ENCODE data around the gene FBXL15.

The FBXL15 gene

DNA sequence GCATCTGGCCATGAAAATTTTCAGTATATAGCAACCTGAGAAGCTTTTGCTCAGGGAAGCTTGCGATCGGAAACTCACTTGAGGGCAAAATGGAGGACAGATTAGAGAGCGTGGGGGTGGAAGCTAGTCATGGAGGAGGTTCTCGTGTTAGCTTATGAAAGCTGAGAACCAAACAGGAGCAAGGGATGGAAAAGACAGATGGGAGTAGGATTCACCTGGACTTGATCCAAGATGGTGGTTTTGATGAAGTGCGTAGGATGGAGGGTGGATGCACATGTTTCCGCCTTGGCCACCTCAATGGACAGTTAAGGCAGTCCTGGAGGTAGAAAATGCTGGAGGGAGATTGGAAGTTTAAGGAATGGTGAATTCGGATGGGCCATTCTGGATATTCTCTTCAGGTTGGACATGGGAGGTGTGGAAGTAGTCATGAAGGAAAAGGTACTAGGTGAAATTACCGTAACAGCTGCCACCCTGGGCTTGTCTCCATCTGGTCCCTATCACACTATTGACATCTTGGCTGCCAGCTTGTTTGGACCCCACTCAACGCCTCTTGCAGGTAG is 37.0 kb downstream of the FBXL15 start:
- DNase-seq (ENCODE audit: low read depth), result no peak

DNA sequence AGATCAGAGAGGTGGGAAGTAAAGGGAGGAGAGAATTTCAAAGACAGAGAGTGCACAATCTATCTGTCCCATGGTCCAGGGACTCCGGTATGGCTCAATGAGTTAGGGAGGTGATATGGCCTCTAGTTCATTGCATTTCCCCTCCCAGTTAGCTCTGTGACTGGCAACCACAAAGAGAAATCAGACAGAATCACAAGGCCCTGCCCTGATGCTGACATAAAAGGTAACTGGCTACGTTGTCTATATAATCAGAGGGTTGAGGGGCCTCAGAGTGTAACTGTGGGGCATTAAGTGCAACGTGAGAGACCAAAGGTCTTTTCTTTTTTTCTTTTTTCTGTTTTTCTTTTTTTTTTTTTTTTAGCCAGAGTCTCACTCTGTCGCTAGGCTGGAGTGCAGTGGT is 38.0 kb downstream of the FBXL15 start:
- DNase-seq (ENCODE audit: low read depth), result no peak

DNA sequence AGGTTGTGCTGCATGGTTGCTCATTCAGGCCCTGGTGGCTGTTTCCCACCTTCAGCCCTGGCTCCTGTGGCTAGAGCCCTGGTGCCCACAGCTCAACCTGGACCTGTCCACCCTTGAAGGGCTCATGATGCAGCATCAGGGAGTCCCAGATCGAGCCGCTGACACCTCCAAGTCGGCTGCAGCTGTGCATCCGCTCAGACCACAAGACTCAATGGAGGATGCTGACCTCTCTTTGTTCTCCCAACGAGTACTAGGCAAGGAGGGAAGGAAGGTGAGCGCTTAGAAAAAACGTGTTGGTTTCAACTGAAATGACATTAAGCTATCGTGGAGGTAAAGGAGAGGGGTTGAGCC is 40.2 kb downstream of the FBXL15 start:
- DNase-seq (ENCODE audit: low read depth), result no peak

DNA sequence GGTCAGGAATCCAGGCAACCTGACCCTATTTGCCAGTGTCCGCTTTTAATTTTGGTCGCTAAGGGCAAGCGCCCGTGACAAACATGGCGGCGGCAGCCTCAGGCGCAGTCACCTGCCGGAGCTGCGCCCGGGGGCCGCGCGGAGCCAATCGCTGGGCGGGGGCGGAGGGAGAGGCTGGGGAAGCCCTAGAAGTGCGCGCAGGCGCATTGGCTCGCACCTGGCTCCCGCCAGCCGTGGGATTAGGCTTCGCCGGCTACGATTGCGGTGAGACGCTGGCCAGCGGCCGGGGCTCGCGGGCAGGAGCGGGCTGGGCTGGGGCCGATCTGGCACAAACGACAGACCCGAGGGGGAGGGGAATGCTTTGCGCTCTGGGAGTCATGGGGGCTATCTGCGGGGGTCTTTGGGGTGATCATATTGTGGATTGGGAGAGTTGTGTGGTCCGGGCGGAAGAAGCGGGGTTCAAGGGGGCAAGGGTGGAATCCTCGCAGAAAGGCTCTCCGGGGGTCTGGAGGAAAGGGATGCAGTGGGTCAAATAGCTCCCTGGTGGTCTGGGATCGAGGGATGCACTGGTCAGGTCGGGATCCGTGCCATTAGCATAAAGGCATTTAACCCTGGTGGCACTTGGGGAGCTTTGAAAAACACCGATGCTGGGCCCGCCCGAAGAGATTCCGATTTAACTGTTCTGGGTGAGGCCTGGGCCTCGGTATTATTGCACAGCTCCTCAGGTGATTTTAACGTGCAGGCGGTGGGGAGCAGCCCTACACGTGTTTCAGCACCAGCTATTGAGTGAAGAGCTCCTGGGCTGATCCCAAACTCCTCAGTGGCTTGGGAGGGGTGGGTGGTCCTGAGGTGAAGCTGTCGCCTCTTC is 40.8 kb downstream of the FBXL15 start:
- DNase-seq (ENCODE audit: low read depth), result peak; percentile 83

DNA sequence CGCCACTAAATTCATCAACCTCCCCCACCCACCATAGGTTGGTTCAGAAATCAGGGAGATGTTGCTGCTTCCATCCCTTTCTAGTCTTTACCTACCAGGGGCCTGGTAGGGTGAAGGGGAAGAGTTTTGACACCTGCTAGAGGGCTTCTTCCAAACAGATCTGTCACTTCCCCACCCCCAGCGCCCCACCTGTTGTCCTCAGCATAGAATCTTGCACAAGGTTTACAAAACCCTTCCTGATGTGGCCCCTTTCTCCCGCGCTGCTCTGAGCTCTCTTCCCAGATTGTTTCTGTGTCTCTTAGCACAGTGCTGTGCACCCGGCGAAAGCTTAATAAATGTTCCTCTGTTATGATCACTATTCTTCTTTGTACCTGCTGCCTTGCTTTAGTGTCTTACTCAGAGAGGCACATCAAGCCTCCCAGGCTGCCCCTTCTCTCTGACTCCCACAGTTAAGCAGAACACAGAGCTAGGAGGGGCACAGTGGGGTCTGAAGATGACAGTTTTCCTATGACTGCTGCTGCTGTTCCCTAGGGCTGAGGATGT is 41.9 kb downstream of the FBXL15 start:
- no peak for DNase-seq (ENCODE audit: low read depth)

DNA sequence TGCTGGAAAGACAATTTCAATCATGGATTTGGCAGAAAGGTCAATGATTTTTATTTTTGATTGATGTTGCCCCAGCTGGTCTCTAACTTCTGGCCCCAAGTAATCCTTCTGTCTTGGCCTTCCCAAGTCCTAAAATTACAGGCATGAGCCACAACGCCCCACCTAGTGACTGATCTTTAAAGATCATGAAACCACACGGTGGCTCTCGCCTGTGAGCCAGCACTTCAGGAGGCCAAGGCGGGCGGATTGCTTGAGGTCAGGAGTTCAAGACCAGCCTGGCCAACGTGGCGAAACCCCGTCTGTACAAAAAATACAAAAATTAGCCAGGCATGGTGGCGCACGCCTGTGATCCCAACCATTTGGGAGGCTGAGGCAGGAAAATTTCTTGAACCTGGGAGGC is 43.3 kb downstream of the FBXL15 start:
- DNase-seq (ENCODE audit: low read depth), result no peak

DNA sequence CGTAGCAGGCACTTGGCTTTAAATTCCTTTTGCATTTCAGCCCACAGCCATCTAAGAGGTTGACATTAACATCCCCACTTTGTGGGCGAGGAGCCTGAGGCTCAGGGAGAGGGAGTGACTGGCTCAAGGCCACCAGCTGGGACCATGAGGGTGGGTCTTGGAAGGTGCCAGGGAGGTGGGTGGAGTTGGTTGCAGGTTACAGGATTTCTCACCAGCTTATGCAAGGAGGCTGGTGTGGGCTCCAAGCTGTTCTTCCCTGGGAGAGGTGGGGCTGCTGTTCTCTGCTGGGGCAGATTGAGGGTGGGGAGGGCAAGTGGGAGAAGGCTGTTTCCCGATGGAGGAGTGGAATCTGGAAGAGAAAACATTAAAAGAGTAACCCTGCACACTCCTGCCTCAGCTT is 44.8 kb downstream of the FBXL15 start:
- no peak for DNase-seq (ENCODE audit: low read depth)

DNA sequence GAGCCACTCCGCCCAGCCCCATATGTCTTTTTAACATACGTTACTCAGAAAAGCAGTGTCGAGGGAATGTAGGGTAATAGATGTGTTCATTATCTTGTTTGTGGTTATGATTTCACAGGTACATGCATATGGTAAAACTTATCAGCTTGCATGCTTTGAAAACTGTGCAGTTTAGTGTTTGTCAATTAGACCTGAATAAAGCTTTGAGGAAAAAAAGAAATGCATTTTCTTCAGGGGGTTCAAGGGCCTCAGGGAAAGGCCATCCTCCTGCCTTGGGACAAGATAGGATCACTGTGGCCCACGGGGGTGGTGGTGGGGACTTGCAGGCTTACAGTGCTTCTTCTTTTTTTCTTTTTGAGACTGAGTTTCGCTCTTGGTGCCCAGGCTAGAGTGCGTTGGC is 46.7 kb downstream of the FBXL15 start:
- DNase-seq (ENCODE audit: low read depth), result no peak

DNA sequence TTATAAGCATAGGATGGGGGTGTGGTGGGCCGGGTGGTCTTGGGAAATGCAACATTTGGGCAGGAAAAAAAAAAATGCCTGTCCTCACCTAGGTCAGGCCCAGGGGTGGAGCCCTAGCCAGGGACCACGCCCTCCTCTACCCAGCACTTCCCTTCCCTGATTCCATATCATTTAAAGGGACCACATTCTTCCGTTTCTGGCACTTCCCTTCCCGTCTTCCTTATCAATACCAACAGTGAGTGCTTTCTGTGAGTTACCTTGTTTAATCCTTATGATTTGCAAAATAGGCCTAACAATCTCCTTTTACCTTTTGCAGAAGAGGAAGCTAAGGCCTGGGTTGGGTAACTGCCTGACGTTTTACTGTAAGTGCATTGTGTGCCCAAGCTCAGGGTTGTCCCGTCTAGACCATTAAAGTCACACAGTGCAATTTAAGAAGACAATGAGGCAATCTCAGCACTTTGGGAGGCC is 47.4 kb downstream of the FBXL15 start:
- no peak for DNase-seq (ENCODE audit: low read depth)

DNA sequence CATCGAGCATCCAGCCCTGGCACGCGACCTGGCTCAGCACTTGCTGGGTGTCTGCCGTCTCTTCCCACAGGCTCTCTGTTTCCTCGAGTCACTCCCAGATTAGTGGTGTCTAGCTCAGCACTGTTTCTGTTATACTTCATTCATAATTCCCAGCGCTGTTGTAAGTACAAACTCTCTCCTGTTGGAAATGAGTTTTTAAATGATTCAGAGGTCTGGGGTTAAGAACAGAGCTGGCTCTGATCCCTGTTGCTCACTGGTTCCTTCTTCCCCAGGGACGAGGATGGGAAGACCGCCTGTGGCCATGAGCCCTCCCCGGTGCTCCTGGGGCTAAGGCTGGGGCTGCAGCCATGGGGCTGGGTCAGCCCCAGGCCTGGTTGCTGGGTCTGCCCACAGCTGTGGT is 48.0 kb downstream of the FBXL15 start:
- no peak for DNase-seq (ENCODE audit: low read depth)

DNA sequence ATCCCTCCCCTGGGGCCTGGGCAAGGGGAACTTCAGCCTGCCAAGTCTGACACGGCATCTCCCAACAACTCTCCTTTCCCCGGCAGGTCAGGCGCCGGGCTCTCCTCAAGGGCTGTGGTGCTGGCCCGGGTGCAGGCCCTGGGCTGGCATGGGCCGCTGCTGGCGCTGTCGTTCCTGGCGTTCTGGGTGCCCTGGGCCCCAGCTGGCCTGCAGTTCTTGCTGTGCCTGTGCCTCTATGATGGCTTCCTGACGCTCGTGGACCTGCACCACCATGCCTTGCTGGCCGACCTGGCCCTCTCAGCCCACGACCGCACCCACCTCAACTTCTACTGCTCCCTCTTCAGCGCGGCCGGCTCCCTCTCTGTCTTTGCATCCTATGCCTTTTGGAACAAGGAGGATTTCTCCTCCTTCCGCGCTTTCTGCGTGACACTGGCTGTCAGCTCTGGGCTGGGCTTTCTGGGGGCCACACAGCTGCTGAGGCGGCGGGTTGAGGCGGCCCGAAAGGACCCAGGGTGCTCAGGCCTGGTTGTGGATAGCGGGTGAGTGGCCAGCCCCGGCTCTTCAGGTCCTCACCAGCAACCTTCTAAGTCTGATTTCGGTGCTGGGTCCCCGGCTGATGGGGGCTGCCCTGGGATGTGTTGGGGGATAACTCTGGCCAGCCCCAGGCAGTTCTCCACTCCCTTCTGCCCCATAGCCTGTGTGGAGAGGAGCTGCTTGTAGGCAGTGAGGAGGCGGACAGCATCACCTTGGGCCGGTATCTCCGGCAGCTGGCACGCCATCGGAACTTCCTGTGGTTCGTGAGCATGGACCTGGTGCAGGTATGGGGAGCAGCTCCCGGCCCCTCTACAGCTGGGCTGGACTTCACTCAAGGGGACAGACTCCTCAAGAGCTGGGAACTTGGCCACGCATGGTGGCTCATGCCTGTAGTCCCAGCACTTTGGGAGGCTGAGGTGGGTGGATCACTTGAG is 50.2 kb downstream of the FBXL15 start:
- no peak for DNase-seq (ENCODE audit: low read depth)
